Activated naive CD8-positive, alpha-beta T cell treated with anti-CD3 and anti-CD28 coated beads, Interleukin-2, amount 50 U/mL, for 16 hours (primary cell): ENCODE data around the gene FOXC1.

Source experiments
- DNase-seq: peaks from one replicate; pipeline ENCODE4 v3.0.0-alpha.2; 2020; ENCODE audit warnings: low read depth, low spot score

The FOXC1 gene

DNA sequence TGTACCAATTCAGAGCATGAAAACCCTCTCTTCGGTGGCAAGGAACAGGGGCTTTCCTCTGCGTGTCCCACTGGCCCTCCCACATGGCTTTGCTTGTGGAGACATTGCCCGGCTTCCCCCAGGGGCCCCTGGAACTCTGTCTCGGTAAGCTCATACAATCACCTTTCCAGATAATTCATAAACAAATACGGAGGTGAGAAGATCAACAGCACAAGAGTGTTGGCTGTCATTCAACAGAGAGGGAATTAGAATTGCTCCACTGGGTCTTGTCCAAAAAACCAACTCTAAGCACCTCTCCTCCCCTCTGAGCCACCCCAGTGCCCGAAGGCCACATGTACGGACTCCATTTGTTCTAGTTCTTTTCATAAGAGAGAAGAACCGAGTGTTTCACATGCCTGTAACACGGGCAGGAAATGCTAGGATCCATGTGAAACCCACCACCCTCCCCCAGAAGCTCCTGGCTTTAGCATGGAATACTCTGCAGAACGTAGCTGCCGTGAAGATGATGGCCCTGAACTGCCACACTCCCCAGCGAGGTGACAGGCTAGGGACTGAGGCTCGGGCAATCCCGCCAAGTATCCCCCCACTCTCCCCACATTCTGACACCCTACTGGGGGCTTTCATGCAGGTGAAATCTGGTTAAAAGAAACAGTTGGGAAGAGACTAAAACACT lies 24.6 kb upstream of the FOXC1 start:
- no peak for DNase-seq

DNA sequence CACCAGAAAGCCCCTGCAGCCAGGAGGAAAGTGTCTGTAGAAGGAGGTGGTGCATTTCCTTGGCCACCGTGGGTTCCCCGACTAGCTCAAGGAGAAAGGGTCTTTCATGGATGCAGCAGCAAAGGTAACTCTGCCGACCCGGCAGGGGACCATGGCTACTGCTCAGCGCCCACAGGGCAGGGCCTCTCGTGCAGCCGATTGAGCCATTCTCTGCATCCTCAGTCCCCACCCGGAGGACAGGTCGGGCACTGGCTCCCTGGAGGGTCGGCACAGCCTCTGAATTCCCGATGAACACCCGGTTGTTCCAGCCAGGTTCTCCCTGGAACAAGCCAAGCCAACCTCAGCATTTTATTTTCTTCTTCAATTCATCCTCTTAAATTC lies 24.1 kb upstream of the FOXC1 start:
- no peak for DNase-seq

DNA sequence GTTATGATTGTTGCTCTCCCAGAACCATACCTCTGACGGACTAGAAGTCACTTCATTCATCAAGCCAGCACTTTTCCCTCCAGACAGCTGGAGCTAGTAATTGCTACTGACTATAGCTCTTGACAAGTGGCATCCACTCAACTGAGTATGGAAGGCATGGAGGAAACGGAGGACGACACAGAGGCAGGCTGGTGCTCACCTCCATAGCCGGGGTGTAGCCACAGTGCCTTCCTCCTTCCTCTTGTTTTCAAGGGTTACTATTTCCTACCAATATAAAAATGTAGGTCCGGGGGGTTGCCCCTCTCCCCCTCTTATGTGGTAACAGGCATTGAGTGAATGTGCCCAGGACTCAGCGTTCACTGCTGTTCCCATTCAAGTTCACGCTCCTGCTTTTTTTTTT lies 23.5 kb upstream of the FOXC1 start:
- DNase-seq: no peak

DNA sequence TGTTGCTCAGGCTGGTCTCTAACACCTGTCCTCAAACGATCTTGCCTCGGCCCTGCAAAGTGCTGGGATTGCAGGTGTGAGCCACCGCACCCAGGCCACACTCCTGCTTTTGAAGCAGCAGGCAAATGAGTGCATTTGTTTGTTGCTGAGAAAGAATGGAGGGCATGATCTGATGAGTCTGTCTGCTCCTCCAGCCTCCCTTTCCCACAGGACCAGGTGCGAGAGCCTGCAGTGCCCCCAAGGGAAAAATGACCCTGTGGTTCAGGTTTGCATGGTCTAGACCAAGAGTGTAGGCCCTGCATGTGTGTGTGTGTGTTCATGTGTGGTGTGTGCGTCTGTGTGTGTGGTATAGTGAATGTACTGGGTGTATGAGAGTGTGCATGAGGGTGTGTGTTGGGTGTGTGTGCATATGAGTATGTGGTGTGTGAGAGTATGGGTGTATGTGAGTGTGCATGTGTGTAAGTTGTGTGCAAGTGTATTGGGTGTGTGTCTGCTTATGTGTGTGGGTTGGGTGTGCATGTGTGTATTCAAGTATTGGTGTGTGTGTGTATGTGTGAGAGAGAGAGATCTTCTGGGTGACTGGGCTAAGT lies 22.8 kb upstream of the FOXC1 start:
- no peak for DNase-seq

DNA sequence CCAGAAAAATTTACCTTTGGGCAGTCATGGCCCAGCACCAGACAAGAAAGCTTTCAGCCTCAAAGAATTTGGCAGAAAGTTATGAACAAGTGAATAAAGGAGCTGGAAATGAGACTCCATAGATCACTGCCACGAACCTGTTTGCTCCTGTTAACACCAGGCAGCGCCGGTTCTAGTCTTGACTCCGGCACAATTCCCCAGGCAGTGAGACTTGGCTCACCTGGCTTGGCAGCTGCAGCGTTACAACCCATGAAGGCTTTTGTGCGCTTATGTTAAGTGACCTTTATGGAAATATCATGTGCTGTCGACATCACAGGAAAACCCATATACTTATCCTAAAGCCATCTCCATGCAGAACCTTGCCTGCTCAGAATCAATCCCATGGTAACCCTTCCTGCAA lies 22.2 kb upstream of the FOXC1 start:
- no peak for DNase-seq

DNA sequence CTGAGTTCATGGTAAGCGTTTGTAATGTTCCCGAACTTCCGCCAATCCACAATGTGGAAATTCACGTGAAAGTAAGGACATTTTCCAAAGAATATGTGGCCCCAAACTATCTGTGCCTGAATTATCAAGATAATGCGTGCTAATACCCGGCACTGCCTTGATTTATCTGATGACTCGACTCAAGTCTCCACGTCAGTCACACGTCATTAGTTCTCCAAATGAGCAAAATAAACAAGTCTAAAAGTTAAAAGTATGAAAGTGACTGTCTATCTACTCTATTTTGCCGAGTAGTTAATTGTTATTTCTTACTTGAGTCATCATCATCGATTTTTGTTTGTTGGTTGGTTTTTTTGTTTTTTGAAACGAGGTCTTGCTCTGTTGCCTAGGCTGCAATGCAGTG lies 21.7 kb upstream of the FOXC1 start:
- no peak for DNase-seq

DNA sequence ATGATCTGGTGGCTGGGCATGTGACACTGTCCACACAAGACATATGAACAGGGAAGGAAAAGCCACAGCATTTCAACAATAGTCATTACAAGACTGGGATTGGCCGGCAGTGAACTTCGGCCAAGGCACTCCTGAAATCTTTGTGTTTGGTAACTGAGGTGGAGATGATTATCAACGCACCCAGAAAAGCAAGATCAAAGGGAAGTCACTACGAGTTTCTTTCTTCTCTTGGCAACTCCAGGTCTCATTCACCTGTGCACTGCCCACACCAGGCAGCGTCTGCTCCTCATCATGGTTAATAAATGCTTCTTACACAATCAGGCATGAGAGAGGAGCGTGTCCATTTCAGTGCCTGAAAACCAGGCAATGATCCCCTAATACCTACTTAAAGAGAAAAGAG lies 20.5 kb upstream of the FOXC1 start:
- DNase-seq: no peak

DNA sequence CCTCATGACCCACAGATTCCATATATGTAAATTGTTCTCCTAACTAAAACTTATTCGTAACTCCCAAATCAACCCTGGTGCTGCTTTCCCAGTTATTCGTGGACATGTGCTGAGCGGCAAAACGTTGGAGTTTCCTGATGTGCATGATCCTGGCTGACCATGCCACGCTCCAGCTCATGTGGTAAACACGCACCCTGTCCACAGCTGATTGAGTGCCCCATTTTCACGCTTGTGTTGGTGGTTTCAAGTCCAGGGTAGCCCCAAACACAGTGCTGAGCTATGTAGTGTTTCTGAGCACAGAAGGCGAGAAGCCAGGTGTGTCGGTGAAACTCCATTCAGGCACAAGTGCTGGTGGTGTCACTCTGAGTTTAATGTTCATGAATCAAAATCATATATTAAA lies 19.1 kb upstream of the FOXC1 start:
- no peak for DNase-seq

DNA sequence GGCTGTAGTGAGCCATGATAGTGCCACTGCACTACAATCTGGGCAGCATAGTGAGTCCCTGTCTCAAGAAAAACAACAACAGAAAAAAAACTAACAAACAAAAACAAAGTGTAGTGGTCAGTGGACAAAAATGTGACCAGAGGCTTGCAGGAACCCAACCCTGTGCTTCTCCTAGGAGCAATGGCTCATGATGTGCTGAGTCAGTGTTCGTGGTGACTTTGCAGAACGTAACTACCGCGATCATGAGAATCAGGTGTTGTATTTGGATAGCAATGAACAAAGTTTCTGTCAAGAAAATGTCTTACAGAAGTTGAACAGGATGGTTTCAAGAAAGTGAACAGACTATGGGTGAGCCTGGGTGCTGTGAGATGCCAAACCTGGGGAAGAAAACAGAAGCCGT lies 18.5 kb upstream of the FOXC1 start:
- DNase-seq: no peak

DNA sequence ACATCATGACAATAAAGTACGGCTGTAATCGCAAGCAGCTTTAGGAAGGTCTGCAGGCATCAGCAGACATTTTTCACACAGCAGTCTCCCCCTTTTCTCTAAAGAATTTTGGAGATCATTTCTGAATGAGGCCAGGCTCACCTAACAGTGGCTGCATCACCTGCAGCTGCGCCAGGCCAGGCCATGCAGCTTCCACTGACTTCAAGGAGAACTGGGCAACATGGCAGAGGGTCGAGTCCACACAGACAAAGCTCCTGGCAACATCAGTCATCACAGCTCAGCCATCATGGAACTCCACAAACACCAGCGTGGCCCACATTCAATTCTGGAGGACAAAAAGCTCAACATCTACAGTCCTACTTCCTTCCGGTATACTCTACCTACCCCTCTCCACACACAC lies 17.8 kb upstream of the FOXC1 start:
- DNase-seq: no peak

DNA sequence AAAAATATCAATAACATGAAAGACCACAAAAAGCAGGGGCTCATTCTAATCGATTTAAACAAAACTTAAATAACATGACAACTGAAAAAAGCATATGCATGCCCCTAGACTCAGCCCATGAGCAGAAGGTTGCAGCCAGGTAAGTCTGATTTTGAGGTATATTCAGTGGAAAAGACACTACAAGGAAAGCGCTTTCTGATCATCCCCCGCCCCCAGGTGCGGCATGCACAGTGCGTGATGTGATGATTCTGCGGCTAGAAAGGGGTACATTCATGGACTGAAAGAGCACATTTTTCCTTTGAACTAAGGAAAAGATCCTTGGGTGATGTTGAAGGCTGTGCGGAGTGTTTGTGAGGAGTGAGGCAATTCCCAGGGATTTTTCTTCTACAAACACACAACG lies 16.9 kb upstream of the FOXC1 start:
- DNase-seq: no peak

DNA sequence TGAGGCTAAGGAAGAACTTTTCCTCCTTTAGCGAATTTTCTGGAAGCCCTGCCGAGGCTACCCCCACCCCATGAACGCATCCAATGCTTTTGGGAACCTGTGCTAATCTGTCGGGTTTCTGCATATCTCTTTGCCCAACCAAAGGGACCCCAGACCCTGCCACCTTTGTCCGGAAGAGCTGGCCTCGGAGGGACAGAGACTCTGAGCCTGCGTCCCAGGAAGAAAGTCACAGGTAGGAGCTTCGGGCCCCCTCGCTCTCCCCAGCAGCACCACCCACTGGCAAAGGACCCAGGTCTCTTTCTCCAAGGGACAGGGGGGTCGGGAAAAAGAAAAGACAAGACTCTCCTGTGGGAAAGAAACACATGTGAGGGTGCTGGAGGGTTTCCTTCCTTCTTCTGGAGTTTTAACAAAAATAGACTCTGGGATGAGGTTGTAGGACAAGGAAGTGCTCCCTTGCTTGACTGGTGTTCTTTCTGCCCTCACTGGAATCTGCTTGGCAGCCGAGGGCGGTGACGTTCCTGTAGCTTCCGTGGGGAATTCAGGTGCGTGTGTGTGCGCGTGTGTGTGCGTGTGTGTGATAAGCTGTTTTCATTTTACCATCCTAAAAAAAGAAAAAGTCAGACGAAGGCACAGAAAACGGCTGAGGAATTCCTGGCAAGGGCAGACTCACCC lies 16.3 kb upstream of the FOXC1 start:
- DNase-seq: no peak

DNA sequence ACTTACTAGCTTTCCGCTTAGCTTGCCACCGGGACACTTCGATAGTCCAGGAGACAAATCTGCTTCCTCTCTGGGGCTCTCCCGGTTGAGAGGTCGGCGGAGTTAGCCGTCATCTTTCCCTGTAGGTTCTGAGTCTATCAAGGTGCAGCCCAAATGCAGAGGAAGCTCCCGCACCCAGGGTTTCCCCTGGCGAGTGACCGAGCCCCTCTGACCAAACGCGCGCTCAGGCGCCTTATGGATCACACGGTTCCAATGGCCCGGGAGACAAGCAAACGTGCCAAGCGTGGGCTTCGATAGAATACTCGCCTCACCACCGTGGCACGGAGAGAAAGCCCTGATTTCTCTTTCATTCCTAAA lies 15.8 kb upstream of the FOXC1 start:
- no peak for DNase-seq

DNA sequence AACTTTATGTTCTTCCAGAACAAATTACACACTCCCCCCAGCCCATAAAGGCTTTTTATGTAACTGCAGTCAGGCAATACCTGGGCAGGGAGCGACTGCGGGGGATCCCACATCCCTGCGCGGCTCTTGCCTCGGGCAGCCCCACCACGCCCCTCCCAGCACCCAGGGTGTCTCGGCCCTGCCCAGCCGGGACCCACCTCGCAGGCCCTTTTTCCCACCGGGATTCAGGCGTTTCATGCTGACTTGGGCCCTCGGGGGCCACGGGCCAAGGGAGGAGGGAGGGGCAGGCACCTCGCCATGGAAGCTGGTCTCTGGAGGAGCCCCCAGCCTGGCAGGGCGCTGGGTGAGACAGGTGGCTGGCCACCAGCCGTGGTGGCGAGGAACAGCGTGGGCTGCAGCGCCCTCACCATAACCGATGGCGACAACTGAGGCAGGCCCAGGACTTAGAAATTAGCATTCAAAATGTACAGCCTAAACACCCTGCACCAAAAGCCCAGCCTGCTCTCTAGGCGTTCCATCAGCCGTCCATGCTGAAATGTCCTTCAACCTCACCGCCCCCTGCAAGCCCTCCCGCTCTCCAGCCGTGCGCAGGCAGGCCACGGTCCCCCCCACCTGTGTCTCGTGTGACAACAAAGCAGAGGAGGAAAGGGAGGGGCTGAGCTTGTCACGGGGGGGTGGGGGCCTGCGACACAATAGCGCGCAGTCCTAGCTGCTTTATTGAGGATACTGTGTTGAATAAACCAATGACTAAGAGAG lies 15.1 kb upstream of the FOXC1 start:
- DNase-seq: no peak

DNA sequence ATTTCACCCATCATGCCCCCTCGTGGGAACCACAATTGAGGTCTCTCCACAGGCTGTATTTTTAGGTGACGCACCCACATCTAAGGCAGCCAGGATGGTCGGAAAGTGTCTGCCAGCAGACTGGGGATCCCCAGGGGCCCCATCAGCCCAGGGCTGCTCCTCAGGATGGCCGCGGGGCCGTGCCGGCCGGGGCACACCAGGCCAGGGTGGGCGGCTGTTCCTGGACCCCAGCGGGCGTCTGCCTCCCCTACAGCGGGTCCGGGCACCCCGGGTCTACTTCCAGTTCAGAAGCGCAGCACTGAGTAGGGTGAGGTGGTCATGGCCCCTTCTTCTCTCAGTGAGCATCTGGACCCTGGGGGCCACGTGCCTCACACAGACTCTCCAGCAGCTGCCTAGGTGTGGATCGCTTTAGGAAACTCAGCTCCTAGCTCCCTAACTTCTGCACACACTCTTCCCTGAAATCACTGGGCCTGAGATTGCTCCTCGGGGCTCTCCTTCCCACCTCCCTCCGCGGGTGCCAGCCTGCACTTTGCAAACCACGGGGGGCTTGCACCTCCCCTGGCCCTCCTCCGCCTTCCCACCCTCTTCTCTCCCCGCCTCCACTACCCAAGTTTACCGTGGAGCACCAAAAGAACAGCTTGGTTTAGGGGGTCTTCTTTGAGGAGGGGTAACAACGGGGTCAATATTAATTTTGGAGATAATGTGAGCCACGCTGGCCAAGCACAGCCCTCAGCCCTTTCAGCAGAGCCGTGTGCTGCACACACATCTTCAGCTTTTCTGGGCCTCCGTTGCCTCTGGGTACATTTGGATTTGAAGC lies 14.2 kb upstream of the FOXC1 start:
- no peak for DNase-seq

DNA sequence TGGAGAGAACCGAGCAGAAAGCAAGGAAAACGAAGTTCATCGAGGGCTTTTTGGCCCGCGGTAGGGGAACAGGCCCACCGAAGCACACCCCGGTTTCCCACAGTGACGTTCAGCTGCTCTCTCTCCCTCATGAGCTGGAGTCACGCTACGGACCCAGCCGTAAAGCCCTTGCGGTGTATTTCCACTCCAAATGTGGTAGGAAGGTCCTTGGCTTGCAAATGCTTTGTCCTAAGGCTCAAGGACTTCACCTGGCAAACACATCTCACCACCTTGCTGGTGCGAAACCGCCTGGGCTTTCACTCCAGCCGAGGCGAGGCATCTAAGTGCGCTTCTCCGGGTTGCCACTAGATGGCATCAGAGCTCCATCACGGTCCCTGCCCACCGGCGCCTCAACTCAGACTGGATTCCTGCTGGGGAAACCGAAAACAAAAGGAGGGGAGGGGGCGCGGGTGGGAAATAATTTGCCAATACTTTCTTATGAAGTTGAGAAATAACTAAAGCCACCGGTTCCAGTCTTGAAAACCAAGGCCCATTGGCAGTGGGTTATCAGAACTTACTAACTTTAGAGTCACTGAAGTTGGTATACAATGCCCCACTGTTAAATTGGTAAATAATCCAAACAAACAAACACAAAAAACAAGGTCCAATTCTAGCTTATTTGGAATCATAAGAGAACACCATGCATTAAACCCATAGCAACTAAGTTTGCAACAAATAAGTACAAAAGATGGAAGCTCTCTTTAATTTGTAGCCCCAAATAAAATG lies 13.4 kb upstream of the FOXC1 start:
- DNase-seq: peak; percentile 46

DNA sequence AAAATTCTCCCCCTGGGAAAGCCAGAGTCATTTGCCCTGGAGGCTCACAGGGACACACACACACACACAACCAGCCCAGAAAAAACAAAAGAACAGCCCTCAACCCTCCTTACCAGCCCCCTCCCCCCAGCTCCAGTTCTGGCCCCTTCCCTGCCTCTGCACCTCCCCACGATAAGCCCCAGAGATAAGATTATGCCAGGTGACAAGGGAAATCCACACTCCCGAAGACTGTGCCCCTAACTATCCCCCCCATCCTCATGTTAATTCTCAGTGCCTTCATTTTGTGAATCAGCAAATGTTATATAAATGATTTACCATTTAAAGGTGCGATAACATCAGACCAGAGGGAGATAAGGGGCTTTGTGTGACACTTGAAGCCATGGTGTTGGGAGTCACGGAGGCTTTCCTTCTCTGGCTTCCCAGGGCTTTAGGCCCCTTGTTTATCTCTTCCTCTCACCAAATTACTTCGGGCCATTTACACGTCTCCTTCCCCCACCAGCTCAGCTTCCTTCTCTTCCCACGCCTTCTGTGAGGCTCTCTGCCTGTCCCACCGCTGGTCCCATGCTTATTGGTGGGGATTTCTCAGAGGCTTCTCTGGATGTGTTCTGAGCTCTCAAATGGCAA lies 12.5 kb upstream of the FOXC1 start:
- no peak for DNase-seq

DNA sequence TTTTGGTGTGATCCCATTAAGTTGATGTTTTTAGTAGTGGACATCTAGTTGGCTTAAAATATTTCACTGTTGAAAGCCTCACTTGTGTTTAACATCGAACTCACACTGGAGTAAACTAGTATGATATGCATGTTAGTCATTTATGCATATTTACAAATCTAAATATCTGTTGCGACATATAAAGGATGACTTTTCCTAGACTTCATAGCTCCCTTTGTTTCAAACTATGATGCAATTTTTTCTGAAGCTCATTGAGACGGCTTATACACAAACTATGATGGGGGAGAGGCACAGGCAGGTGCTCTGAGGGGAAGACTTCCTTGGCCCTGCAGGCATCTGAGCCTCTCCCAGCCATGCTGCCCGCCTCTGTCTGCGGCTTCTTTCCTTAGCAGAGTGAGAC lies 11.8 kb upstream of the FOXC1 start:
- no peak for DNase-seq

DNA sequence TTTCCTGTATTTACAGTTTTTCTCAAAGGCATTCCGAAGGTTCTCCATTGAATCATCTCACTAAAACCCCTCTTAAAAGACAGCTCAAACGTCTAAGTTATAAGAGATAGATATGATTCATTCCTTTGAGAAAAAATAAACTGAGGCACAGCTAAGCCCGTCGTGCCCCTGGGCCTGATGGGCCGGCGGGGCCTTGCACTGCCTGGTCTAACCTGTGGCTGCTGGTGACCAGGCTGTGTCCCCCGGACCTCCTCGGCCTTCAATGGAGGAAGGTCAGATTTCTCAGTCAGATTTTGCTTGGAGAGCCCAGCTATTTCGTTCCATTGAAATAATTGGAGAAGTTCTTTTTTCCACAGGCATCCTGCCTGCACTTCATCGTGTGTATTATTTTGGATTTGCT lies 11.3 kb upstream of the FOXC1 start:
- no peak for DNase-seq

DNA sequence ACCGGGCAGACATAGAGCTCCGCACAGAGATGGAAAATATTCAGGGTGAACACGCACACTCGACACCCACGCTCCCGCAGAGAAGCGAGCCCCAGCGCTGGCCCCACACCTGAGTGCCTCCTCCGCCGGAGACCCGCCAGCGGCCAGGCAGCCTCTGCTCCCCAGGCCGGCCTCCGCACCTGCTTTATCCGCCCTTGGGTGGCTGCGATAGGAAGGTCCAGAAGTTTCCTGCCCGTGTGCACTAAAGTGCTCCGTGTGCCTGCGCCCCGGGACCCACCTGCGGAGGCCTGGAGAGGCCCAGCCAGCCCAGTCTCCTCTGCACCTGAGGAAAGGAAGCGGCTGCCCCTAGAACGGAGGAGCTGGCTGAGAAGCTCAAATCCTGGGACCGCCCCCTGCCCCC lies 10.8 kb upstream of the FOXC1 start:
- no peak for DNase-seq

DNA sequence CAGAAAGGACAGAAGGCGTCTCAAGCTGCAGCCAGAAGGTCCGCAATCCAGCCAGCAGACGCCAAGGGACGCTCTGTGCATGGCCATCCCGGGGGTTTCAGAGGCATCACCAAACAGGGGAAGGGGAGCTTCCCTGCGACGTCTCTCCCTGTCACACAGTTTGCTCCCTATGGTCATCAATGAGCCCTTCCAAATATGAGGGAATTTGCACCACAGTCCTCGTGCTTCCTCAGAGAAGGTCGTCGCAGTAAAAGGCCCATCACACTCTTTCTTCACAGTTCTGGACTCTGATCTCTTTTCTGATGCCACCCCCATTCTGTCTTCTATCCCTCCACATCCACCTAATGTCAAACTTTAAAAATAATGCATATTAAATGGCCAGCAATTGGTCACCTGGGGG lies 10.2 kb upstream of the FOXC1 start:
- DNase-seq: no peak
